GM18511 (cell line): ENCODE results near the gene BMAL1.
A peak's percentile ranks its signal among the peaks of the same experiment; 100 is the strongest.

Experiments used
- ATAC-seq: cut with Tn5 transposase; IDR thresholded peaks from one replicate; pipeline ENCODE4 v1.9.1; 2021; ENCODE audit warnings: mild to moderate bottlenecking, moderate library complexity; ENCODE audit not compliant: unreplicated experiment

BMAL1 gene

DNA sequence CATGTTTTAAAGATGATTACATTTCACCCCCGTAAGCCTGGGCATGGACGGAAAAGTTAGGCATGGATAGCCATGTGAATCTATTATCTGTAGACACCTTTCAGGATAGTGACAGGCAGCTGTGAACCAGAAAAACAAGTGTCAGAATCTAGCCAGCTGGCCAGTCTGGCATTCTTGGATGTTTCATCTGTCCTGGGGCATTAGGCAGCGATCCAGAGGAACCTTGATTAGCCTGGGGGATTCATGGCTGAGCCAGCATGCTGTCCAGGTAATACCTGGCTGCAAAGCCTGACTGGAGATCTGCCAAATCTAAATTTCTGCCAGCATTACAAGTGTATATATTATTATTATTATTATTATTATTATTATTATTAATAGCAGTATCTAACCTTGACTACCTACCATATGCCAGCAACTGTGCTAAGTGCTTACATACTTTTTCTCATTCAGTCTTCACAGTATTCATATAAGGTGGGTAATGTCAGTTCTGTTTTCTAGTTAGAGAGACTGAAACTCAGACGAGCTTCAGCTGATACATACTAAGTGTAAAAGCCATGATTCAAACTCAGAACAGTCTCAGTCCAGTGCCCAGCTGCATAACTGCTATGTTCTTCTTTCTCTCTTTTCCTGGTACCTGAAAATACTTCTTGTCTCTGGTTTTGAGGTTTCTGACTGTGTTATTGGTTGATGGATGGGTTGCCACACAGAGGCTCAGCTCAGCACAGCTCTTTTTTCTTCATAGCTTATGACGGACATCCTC is 12.8 kb downstream of the BMAL1 start:
- no peak for ATAC-seq

DNA sequence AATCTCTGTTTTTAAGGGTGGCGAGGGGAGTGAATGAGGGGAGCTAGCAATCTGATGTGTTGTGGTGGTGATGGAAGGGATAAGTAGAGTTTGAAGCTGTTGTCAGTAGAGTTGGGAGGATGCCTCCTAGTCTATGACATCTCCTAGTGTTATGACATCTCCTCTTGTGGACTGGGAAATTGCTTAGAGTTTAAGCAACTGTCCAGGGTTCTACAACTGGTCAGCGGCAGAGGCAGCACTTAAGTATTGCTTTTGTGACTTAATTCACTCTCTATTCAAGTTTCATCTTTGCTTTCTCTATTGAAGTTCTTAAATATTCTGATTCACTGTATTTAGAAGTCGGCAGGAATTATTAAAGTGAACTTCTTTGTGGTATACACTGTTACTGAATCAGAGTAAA is 13.8 kb downstream of the BMAL1 start:
- no peak for ATAC-seq

DNA sequence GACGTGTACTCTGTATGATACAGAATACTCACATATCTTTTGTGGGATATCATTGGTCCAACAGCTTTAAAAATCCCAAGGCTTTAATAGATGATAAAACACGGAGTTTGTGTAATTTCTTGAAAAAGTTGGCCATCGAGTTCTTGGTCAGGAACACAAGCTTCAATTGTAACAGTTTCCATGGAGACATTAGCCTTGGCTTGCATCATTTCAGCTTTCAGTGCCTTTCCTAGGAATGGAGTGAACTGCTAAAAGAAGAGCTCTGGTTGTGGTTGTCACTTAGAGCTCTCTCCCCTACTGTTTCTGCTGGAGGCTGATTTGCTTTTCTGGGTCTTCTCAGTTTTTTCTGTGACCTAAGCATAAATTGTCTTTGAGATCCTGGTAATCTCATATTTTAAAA is 14.2 kb downstream of the BMAL1 start:
- no peak for ATAC-seq

DNA sequence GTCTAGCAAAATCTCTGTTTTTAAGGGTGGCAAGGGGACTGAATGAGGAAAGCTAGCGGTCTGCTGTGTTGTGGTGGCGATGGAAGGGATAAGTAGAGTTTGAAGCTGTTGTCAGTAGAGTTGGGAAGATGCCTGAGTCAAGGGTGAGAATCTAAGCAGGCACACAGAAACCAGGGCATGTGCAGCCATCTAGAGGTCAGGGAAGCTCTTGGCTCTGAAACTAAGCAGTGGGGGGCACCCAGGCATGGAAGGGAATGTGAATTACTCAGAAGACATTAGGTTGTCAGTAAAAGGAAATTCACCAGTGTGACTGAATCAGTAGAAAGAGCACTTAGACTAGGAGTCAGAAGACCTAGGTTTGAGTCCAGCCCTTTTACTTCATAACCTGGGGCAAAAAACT is 15.4 kb downstream of the BMAL1 start:
- ATAC-seq, result no peak

DNA sequence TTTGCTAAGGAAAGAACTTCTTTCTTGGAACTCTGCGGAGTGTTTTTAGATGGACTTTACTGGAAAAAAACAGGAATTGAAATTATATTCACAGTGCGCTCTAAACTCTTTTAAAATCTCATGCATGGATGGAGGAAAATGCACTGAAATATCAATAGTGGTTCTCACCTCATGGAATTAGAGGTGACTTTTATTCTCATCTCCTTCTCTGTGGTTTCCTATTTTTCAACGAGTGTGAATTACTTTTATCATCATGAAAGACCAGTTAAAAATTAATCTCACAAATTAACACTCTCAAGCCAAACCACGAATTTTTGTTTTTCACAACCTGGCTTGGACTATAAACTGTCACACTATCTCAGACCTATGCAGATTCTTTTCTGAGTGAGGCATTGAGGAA is 16.6 kb downstream of the BMAL1 start:
- peak; percentile 49 for ATAC-seq

DNA sequence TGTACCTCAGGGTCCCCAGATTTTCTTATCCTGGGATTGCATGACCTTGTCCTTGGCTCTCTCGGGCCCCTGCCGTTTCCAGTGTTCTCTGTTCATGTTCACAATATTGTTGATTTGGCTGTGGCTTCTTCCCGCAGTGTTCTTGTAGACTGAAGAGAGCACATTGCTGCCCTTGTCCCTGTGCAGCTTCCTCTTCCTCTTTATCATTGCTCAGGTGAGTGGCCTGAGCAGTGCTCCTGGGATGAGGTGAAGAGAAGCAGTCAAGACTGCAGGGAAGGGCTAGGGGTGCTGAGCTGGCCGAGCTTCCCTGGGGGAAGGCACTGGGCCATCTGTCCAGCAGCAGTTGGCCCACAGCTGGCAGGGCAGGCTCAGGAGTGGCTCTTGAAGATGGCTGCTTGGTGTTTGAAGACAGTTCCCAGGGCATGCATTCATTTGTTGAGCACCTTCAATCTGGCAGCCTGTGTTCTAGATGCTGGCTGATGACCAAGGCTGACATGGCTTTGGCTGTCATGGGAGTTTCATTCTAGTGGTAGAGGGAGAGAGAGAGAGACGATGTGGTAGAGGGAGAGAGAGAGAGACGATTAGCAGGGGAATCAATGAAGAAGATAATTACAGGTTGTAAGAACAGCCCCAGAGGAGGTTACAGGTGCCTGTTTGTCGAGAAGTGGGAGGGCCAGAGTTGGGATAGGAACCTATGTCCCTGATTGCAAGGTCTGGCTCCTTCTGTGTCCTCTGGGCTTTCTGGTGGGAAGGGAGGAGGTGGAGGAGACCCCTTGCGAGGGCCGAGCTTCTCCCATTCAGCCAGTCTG is 17.4 kb downstream of the BMAL1 start:
- peak; percentile 40 for ATAC-seq

DNA sequence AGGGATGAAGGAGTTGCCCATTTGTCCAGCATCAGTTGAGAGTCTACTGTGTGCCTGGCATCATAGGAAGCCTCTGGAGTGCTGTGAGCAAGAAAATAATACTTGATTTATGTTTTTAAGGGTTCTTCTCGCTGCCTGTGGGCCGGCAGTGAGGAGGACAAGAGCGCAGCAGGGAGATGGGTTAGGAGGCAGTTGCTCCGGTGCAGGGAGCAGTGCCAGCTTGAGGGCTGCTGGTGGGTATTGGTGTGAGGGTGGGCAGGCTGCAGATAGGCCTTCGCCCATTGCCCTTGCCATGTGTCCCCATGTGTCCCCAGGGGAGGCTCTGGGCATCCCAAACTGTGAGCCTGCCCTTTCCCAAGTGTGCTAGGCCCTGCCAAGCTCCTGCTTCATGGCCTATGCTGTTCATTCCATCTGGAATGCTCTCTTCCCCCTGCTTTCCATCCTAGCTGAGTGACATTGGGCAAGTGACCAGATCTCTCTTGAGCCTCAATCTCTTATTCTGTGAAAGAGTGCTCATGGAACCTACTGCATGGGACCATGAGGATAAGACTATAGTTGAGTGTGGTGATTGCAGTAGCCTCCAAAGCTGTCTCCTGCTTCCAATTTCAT is 19.8 kb downstream of the BMAL1 start:
- no peak for ATAC-seq

DNA sequence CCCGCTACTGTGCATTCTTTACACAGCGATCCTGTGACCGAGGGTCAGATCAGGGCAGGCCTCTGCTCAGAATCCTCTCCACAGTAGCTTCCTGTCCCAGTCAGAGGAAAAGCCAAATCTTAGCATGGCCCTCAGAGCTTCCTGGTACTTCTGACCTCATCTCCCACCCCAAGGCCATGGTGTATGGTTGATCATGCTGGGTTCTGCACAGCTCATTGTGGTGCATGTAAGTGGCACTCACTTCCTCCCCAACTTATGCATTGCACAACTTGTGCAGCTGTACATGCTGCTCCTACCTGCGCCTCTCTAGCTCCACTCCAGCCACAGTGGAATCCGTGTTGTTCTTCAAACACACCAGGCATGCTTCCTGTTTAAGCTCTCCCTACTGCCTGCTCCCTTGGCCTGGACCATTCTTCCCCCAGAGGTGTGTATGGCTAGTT is 20.3 kb downstream of the BMAL1 start:
- no peak for ATAC-seq

DNA sequence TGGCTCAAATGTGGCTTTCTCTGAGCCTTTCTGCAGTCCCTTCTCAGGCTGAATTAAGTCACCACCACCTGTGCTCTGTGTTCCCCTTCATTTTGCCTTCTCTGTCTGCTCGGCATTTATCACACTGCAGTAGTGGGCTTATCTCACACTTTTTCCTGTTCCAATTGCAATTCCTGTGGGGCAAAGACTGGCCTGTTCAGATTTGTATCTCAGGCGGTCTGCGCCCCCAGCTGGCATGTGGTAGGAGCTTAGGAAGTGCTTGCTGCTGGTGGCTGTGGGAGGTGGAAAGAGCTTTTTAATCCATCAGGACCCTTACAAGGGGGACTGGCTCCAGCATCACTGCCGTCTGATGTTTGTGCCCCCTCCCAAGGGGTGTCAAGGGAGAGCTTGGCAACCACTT is 21.2 kb downstream of the BMAL1 start:
- ATAC-seq, result no peak

DNA sequence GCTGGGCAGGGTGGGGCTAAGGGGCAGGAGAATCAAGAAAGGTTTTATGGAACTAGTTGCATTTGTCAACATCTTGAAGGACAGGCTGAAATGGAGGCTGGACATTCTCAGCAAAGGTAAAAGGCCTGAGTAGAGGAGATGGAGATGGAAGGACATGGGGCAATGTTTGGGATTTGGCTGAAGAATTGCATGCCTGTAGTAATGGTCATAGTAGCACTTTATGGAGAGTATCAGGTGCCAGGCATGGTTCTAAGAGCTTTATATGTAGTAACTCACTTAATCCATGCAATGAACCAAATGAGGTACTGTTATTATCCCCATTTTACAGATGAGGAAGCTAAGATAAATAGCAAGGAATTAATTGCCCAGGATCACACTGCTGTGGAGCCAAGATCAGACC is 23.9 kb downstream of the BMAL1 start:
- ATAC-seq, result no peak

DNA sequence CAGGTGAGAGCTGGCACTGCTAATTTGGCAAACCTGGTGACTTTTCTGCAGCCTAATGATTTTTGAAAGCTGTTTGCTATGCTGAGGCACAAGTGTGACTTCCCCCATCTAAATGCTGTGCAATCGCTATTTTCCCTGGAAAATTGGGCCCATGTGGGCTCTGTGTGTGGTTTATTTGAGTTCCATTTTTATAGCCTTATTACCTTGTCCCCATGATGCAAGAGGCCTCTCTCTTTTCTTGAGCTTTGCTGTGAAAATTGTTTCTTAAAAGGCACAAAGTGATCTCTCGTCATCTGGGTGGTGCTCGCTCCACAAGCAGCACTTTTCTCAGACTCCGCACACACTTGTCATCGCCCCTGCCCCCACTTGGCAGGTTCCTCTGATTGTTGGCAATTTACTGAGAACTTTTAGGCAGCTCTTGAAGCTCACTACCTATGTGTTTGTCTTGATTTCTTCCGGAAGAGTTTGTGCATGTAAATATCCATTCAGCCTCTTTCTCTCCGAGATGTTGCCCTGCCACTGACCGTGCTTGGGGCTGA is 24.9 kb downstream of the BMAL1 start:
- no peak for ATAC-seq

DNA sequence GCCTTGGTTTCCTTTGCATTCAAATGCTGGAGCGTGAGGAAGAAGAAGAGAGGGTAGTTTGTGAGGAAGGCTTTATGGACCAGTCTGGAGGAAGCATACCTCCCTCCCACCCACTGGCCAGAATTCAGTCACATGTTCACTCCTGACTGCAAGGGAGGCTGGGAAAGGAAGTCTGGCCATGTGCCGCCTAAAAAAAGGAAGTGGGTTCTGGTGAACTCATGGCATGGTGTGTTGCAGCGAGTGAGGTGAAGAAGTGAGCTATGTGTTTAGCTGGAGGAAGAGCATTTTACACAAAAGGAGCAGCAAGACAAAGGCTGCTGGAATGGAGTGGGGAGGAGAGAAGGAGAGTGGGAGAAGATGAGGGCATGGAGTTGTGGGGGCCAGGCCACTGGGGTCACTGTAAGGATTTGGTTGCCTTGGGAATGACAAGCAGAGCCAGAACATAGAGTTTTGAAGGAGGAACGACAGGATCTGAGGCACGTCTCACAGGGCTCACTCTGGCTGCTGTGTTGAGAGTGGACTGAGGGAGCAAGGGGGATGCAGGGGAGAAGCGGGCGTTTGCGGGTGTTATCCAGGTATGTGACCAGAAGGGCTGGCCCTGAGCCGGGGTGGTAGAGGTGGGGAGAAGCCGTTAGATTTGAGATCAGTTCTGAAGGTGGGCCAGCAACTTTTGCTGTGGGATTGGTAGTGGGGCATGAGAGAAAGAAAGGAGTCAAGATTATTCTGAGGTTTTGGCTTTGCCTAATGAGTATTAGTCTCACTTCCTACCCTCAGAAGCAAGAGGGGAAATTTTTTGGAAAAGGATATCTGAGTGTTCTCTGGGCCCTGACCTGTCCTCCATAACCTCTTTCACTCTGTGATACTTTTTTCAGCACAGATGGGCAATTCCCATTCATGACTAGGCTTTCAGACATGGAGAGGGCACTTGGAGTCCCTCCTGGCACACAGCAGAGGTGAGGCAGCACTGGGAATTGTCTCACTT is 26.4 kb downstream of the BMAL1 start:
- ATAC-seq, result no peak

DNA sequence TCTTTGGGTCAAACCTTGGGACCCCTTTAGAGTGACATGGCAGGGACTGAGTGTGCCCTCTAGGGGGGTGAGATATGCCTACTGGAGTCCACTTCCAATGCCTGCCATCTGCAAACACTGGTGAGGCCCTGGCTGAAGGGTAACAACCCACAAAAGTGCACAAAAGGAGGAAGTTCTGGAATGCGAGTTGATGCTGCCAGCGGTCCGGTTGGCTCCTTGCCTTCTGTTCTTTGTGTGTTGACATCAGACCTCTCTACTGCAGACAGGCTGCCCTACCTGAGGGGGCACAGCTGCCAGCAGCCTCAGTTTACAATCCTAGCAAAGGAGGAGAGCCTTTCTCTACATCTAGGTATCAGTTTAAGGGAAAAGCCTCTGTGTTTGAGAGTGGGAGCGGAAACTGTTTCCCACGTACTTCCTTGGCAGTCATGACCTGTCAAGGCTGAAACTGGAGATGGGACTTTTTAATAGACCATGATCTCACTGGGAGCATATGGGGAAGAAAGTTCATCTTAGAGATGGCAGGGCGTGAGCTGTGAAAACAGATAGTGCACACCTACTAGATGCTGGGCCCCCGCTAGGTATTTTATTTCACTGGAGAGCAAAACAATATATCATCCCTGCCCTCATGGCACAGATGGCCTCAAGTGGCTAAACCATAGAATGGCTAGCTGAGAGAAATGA is 27.2 kb downstream of the BMAL1 start:
- ATAC-seq, result no peak

DNA sequence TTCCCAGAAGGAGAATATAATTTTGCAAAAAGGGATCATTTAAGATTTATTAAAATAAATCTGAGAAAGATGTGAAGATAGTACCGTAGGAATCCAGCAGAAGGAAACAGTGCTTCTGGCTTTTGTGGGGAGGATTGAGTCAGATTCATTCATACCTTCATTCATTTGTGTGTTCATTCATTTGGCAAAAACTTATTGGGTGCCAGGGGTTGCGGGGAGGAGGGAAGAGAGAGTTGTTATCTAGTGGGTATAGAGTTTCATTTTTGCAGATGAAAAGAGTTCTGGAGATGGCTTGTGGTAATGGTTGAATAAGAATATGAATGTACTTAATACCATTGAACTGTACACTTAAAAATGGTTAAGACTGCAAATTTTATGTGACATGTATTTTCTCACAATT is 31.1 kb downstream of the BMAL1 start:
- ATAC-seq, result no peak

DNA sequence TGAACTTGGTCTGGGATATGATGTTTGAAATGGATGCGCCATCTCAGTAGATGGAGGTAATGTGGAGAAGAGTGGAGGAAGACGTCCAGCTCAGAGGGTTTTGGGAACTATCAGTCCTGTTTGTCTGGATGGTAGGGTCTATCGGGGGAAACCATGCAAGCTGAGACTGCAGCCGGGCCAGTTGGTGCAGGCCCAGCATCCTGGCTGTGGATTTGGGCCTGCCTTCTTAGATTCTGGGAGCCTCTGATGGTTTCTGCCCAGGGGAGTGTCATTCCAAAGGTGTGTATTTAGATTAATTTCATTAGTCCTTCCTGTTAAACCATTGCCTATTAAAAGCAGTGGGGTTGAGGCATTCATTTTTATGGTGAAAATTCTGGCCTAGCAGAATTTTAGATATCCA is 31.6 kb downstream of the BMAL1 start:
- ATAC-seq, result no peak

DNA sequence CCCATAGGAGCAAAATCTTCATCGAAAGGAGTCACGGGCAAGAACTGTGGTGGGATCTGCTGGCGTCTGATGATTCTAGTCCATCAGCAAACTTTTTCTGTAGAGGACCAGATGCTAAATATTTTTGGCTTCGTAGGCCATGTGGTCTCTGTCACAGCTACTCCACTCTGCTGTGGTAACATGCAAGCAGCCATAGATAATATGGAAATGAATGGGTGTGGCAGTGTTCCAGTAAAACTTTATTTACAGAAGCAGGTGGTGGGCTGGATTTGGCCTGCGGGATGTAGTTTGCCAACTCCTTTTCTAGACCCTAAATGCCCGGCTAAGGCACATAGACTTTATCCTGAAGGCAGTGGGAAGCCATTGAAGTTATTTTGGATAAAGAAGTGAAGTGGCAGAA is 32.9 kb downstream of the BMAL1 start:
- ATAC-seq, result no peak

DNA sequence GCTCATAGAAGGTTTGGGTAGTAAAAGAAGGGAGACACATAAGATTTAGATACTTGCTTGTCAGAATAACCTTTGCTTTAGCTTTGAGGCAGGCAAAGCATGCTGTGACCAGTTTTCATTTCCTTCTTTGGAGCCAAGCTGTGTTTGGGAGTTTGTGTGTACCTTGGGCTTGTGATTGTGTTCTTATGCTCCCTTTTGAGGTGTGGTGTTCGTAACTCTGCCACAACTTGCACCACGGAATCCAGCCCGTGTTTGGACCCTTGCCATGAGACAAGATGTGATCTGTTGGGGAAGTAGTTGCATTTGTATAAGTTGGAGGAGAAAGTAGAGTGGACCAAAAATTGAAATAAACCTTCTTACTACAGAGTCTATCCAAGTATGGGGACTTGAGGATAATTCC is 34.0 kb downstream of the BMAL1 start:
- ATAC-seq, result no peak

DNA sequence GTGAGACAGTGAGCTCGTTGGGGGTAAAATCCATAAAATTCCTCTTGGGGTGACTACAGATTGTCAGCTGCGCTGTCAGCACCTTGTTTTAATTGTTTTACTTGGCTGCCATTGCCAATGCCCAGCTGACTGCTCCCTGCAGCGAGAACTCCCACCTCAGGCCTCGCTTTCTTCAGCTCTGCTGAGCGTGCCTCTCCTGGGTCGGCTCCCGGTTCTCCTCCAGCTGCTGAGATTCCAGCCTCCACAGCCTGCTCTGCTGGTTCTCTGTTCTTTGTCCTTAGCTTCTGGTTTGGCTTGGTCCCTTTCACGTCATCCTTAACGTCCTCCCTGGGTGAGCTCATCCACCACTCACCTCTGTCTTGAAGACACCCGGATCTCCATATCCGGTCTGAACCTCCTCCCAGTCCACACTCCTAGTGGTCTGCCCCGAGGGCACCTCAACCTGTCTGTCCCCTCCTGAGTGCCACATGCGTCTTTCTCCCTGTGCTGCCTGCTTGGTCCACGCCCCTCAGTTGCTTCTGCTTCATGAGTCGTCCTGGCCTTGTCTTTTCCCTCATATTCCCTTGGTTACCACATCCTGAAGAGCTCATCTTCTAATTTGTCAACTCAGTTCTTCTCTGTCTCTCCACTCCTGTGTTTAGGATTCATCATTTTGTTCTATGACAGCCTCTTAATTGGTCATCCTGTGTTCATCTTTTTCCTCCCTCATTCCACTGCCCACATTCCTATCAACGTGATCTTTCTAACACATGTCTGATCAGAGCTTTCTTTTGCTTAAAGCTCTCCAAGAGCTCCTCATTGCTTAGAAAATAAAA is 35.6 kb downstream of the BMAL1 start:
- no peak for ATAC-seq
